Body of pancreas (tissue), 4 donors: ENCODE measurements around the gene PDE7B. TPM values are rescaled to one million over a fixed set of nuclear protein-coding genes. Genes with fewer than 3 reads are reported as not detected.
A peak's percentile ranks its signal among the peaks of the same experiment; 100 is the strongest.

Experiments used
- ATAC-seq: fragments of 150-250 bp; one replicate; pipeline ENCODE4 v1.9.1; 2016
- DNase-seq, 4 donors: peaks; one replicate each; pipeline ENCODE4 v3.0.0-alpha.2; 2019
- H3K27ac ChIP-seq, 4 donors: fragments of 200-600 bp; sonication (generic); 1 replicate in 3 of 4; 2 replicates in 1 of 4; pipeline versions ENCODE4 v1.5.1 to v1.6.1; 2016 to 2019; ENCODE audit warnings: mild to moderate bottlenecking in 1 of 4, mixed read lengths in 1 of 4, moderate library complexity in 1 of 4
- H3K27me3 ChIP-seq, 2 donors: fragments of 200-600 bp; sonication (generic); one replicate each; pipeline ENCODE4 v1.6.0; 2016; ENCODE audit warnings: mild to moderate bottlenecking in 1 of 2
- H3K36me3 ChIP-seq, 2 donors: fragments of 200-600 bp; sonication (generic); replicated peaks in 1 of 2; 2 replicates each; pipeline ENCODE4 v1.5.1; 2016; ENCODE audit warnings: low read depth in 2 of 2; ENCODE audit not compliant: insufficient read depth in 1 of 2
- H3K4me1 ChIP-seq: fragments of 200-600 bp; sonication (generic); one replicate; pipeline ENCODE4 v1.6.0; 2016
- H3K4me3 ChIP-seq, 2 donors: fragments of 200-600 bp; sonication (generic); 1 replicate in 1 of 2; 2 replicates in 1 of 2; pipeline ENCODE4 v1.5.1; 2016 to 2019
- H3K9me3 ChIP-seq, 3 donors: fragments of 200-600 bp; sonication (generic); 1 replicate in 2 of 3; 2 replicates in 1 of 3; pipeline ENCODE4 v1.5.1; 2016
- CTCF ChIP-seq, 7 experiments: fragments of 450-650 bp in 4 of 7; fragments of 200-600 bp in 3 of 7; sonication (generic) in 3 of 7; IDR thresholded peaks; one replicate each; pipeline ENCODE4 v1.5.1; 2016 to 2019; ENCODE audit warnings: antibody characterized with exemption in 7 of 7
- POLR2A ChIP-seq, 3 donors: fragments of 450-650 bp; IDR thresholded peaks; one replicate each; pipeline ENCODE4 v1.6.1; 2016; ENCODE audit warnings: antibody characterized with exemption in 3 of 3, mild to moderate bottlenecking in 2 of 3
- WGBS, 2 donors: methylation state at CpG; one replicate each; pipeline ENCODE4 v1.1.5; 2017; 5-methylcytosine and 5-hydroxymethylcytosine counted together
- intact Hi-C: fragments of 100-400 bp; cut with DNase I; formaldehyde crosslinking; loops from one replicate; pipeline ENCODE4 v1.15.1; 2023
- total RNA-seq, 2 donors: library from RNA; depleted of rRNA; stranded (reverse); fragments of >200 nt; gene quantifications; one replicate each; pipeline ENCODE4 v1.1.0, GENCODE V29; 2016

Gene PDE7B
- total RNA-seq, 2 donors from 2014 or later, result 1.0 to 2.3 TPM

GRCh38 chr6:136067731-136068341 is 216.3 kb downstream of the PDE7B start:
- Histone ChIP-seq H3K9me3 (no peaks in the 10 kb centered on the region), H3K4me1 (peaks cover 17% of the 10 kb centered on the region), H3K36me3 (no peaks in the 10 kb centered on the region), H3K27ac (peak overlapping the region; percentile 21 to 83 (median 68)), H3K4me3 (no peak overlapping the region), H3K27me3 (no peaks in the 10 kb centered on the region)
- peak; percentile 90 for ATAC-seq
- intact Hi-C loops, result no loop called here
- peak in 3 of 4 donors; percentile 6 to 38 (median 27) for DNase-seq
- WGBS, 2 donors, result 58 to 62% methylated on average over 10 of the region's 10 CpGs
- TF ChIP-seq CTCF (IDR thresholded peaks at IDR 0.05) (no peak), POLR2A (IDR thresholded peaks at IDR 0.05) (no peak)

- Histone ChIP-seq H3K4me1 (peaks cover 17% of the 10 kb centered on the region), H3K27me3 (no peaks in the 10 kb centered on the region), H3K4me3 (no peak overlapping the region), H3K36me3 (no peaks in the 10 kb centered on the region), H3K9me3 (no peaks in the 10 kb centered on the region), H3K27ac (peak overlapping the region; percentile 9 to 83 (median 68))
- ATAC-seq, result no peak
- TF ChIP-seq POLR2A (IDR thresholded peaks at IDR 0.05) (no peak), CTCF (IDR thresholded peaks at IDR 0.05) (no peak)
- no peak for DNase-seq
- intact Hi-C loops, result no loop called here
- WGBS, 2 donors, result 44 to 49% methylated on average over 2 of the region's 2 CpGs
Observed at GRCh38 chr6:136069119-136069518, 217.6 kb downstream of the PDE7B start.

GRCh38 chr6:136070815-136071214 is 219.3 kb downstream of the PDE7B start:
- Histone ChIP-seq H3K36me3 (no peaks in the 10 kb centered on the region), H3K9me3 (no peaks in the 10 kb centered on the region), H3K27ac (no peak overlapping the region), H3K4me3 (no peak overlapping the region), H3K4me1 (peaks cover 17% of the 10 kb centered on the region), H3K27me3 (no peaks in the 10 kb centered on the region)
- WGBS, 2 donors, result 73 to 84% methylated on average over 5 of the region's 5 CpGs
- intact Hi-C loops, result no loop called here
- DNase-seq (no peak), ATAC-seq (no peak)
- TF ChIP-seq POLR2A (IDR thresholded peaks at IDR 0.05) (no peak), CTCF (IDR thresholded peaks at IDR 0.05) (no peak)

- Histone ChIP-seq H3K27ac (no peak overlapping the region), H3K27me3 (no peaks in the 10 kb centered on the region), H3K4me1 (peaks cover 17% of the 10 kb centered on the region), H3K9me3 (no peaks in the 10 kb centered on the region), H3K4me3 (no peak overlapping the region), H3K36me3 (no peaks in the 10 kb centered on the region)
- intact Hi-C loops, result no loop called here
- TF ChIP-seq CTCF (IDR thresholded peaks at IDR 0.05) (no peak), POLR2A (IDR thresholded peaks at IDR 0.05) (no peak)
- ATAC-seq (no peak), DNase-seq (no peak)
- 88 to 90% methylated on average over 5 to 7 of the region's 7 CpGs for WGBS, 2 donors
Observed at GRCh38 chr6:136072691-136073090, 221.2 kb downstream of the PDE7B start.

- H3K36me3 ChIP-seq, result no peaks in the 10 kb centered on the region
- intact Hi-C loops, result no loop called here
- no peak overlapping the region for H3K4me3 ChIP-seq
- ATAC-seq, result no peak
- H3K27me3 ChIP-seq, result no peaks in the 10 kb centered on the region
- peaks cover 17% of the 10 kb centered on the region for H3K4me1 ChIP-seq
- WGBS, 2 donors, result 82 to 86% methylated on average over 5 of the region's 5 CpGs
- TF ChIP-seq CTCF (IDR thresholded peaks at IDR 0.05), result no peak
- TF ChIP-seq POLR2A (IDR thresholded peaks at IDR 0.05), result no peak
- no peak for DNase-seq
- H3K9me3 ChIP-seq, result no peaks in the 10 kb centered on the region
- H3K27ac ChIP-seq, result no peak overlapping the region
Observed at GRCh38 chr6:136073216-136073615, 221.7 kb downstream of the PDE7B start.
